ENCODE data around the gene ZNF765. TPM values are rescaled to one million over a fixed set of nuclear protein-coding genes. Genes with fewer than 3 reads are reported as not detected.
"Not testable (repeated sequence)": the region's sequence is repeated elsewhere in the genome, so short reads cannot be mapped to it uniquely, and the experiment has no call there.

Gene ZNF765
- total RNA-seq, 4 donors from 2014 or later: 8.5 to 19.4 (median 9.6) TPM

GRCh38 chr19:53424968-53425597, 30.1 kb downstream of the ZNF765 start:
- ATAC-seq (ENCODE audit: low FRiP score): peak; percentile 86
- DNase-seq (ENCODE audit: low spot score): peak; percentile 43
- TF ChIP-seq, protein P1, sequence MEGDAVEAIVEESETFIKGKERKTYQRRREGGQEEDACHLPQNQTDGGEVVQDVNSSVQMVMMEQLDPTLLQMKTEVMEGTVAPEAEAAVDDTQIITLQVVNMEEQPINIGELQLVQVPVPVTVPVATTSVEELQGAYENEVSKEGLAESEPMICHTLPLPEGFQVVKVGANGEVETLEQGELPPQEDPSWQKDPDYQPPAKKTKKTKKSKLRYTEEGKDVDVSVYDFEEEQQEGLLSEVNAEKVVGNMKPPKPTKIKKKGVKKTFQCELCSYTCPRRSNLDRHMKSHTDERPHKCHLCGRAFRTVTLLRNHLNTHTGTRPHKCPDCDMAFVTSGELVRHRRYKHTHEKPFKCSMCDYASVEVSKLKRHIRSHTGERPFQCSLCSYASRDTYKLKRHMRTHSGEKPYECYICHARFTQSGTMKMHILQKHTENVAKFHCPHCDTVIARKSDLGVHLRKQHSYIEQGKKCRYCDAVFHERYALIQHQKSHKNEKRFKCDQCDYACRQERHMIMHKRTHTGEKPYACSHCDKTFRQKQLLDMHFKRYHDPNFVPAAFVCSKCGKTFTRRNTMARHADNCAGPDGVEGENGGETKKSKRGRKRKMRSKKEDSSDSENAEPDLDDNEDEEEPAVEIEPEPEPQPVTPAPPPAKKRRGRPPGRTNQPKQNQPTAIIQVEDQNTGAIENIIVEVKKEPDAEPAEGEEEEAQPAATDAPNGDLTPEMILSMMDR (IDR thresholded peaks at IDR 0.05): peak in 1 of 3 donors; percentile 21

DNA sequence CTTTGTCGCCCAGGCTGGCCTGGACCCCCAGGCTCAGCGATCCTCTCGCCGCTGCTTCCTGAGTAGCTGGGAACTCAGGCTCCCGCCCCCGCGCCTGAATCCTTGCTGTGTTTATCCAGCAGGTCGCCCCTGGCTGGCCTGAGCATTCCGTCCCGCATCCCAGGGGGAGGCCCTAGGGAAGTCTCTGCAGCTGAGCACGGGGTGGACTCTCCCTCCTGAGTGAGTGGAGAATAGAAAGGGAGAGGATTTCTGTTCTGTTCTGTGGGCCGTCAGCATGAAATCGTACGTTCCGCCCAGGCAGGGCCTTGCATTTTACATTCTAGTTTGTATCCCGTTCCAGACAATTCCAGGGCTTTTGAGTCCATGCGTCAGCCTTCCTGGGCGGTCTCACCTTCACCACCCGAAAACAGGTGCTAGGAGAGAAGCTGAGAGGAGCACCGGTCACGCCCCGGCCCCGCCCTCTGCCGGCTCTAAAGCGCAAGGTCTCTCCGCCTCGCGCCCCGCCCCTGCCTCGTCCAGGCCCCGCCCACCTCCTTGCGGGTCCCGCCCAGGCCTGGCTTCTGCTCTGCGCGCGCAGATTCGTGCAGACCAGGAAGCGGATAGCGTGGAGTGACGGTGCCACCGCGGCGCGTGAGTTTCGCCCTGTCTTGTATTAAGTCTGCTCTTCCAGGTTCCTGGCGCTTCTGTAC, 36.6 kb downstream of the ZNF765 start, which contains the start of gene ZNF761:
ZNF761 (plus strand) TSS at position 586 of the 689 bp plus-strand sequence. CDS start 15,285 bp downstream, outside the sequence.
- ATAC-seq (ENCODE audit: low FRiP score): peak; percentile 100
- DNase-seq (ENCODE audit: low spot score): peak; percentile 92
- TF ChIP-seq, protein P1 (IDR thresholded peaks at IDR 0.05): no peak

DNA sequence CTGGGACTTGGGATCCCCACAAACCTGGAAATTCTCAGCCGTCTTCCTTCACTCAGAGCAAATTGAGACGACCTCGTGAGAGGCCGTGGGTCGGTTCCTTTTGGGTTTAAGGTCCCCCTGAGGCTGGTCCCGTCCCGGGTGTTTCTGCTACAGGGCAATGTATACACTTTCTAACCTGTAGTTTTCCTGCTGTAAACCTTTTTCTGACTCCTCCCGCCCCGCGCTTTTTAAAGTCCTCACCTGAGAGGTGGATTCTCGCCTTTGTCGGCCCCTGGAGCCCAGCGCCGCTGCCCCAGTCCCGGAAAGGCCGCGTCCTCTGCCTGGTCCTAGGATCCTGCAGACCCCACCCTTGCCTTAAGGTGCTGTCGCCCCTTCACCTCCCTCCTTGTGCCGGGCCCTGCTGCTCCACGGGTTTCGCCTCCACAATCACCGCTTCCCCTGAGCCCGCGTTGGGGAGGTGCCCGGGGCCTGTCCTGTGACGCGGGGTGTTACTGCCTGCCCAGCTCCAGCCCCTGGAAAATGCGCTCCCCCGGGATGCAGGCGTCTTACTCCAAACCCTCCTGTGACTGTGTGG, 37.2 kb downstream of the ZNF765 start:
- DNase-seq (ENCODE audit: low spot score): no peak
- peak; percentile 23 for ATAC-seq (ENCODE audit: low FRiP score)
- TF ChIP-seq, protein P1 (IDR thresholded peaks at IDR 0.05): no peak

- not testable (repeated sequence) for ATAC-seq (ENCODE audit: low FRiP score); DNase-seq (ENCODE audit: low spot score)
These were observed 48.9 kb downstream of the ZNF765 start for GRCh38 chr19:53443809-53444208.

DNA sequence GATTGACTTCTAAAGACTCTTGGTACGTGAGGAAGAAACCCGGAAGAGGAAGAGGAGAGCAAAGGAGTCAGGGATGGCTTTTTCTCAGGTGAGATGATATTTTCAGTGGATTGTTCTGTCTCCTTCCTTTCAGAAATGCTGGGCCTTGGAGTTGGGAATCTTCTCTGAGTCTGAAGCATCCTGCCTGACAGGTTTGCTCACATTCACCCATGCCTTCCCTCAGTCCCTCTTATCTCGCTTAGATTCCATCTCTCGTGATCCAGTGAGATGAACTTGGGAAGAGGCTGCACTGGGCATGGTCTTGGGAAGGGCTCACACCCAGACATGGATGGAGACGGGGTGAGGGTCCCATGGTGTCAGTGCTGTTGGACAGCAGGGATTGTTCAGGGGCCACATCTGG, 52.2 kb downstream of the ZNF765 start:
- not testable (repeated sequence) for DNase-seq (ENCODE audit: low spot score); ATAC-seq (ENCODE audit: low FRiP score)

- DNase-seq (ENCODE audit: low spot score): no peak
- ATAC-seq (ENCODE audit: low FRiP score): no peak
- TF ChIP-seq, protein P1 (IDR thresholded peaks at IDR 0.05): no peak
These were observed 60.9 kb downstream of the ZNF765 start for GRCh38 chr19:53455828-53456227.

- ATAC-seq (ENCODE audit: low FRiP score); DNase-seq (ENCODE audit: low spot score): not testable (repeated sequence)
These were observed 65.3 kb downstream of the ZNF765 start for GRCh38 chr19:53460131-53460721.

DNA sequence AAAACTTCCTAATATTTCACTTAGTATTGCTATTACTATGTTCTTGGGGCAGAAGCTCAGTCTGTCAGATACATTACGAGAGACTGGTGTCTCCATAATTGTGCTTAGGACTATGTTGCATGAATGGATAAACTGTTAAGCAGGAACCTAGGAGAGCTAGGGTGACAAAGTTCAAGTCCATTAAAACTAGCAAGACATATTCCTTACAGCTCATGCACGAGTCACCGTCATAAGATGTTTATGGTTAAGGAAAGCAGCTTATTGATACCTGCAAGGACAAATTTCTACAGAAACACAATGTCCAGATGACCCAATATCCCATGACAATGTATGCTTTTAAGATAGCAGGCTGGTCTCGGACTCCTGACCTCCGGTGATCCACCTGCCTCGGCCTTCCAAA, 66.9 kb downstream of the ZNF765 start:
- ATAC-seq (ENCODE audit: low FRiP score): no peak
- no peak for DNase-seq (ENCODE audit: low spot score)
- TF ChIP-seq, protein P1 (IDR thresholded peaks at IDR 0.05): no peak

Data from omental fat pad (tissue), 4 donors.